Neural cell (in vitro differentiated cells): ENCODE measurements around the gene PODN. TPM values are rescaled to one million over a fixed set of nuclear protein-coding genes. Genes with fewer than 3 reads are reported as not detected.

Experiments
- H2AFZ ChIP-seq: fragments of 200-600, 300-800 bp; sonication (generic), shearing (Covaris generic); 2 replicates; pipeline ENCODE4 v1.6.0; 2014; ENCODE audit warnings: low read depth, mild to moderate bottlenecking, antibody characterized with exemption, low read length, moderate library complexity
- H3F3A ChIP-seq: fragments of 200-600 bp; shearing (Covaris generic); 2 replicates; pipeline ENCODE4 v1.6.1; 2016; ENCODE audit warnings: mild to moderate bottlenecking, moderate library complexity, mixed read lengths, antibody characterized with exemption, low read length; ENCODE audit not compliant: insufficient read depth, poor library complexity, severe bottlenecking
- H3K27ac ChIP-seq: fragments of 200-600, 300-800 bp; sonication (generic), shearing (Covaris generic); 2 replicates; pipeline ENCODE4 v1.5.1; 2014; ENCODE audit warnings: mild to moderate bottlenecking, low read length, moderate library complexity
- H3K27me3 ChIP-seq: fragments of 300-800, 200-600 bp; sonication (generic), shearing (Covaris generic); 2 replicates; pipeline ENCODE4 v1.6.0; 2014; ENCODE audit warnings: mild to moderate bottlenecking, low read depth, low read length, moderate library complexity; ENCODE audit not compliant: insufficient read depth
- H3K36me3 ChIP-seq: fragments of 300-800, 200-600 bp; sonication (generic), shearing (Covaris generic); 2 replicates; pipeline ENCODE4 v1.5.1; 2014; ENCODE audit warnings: mild to moderate bottlenecking, antibody characterized with exemption, low read length, moderate library complexity; ENCODE audit not compliant: insufficient read depth
- H3K4me2 ChIP-seq: fragments of 300-800, 200-600 bp; sonication (generic), shearing (Covaris generic); 2 replicates; pipeline ENCODE4 v1.6.0; 2014; ENCODE audit warnings: mild to moderate bottlenecking, low read length
- H3K4me3 ChIP-seq: fragments of 300-800, 200-600 bp; sonication (generic), shearing (Covaris generic); 2 replicates; pipeline ENCODE4 v1.5.1; 2014; ENCODE audit warnings: mild to moderate bottlenecking, low read length, moderate library complexity
- H3K79me2 ChIP-seq: fragments of 200-600 bp; shearing (Covaris generic); replicated peaks from 2 replicates; pipeline ENCODE4 v1.6.0; 2014; ENCODE audit warnings: mild to moderate bottlenecking, low read length, moderate library complexity; ENCODE audit not compliant: insufficient read depth
- H3K9ac ChIP-seq: fragments of 300-800, 200-600 bp; sonication (generic), shearing (Covaris generic); 2 replicates; pipeline ENCODE4 v1.6.1; 2016; ENCODE audit warnings: mild to moderate bottlenecking, low read length, mixed read lengths
- H3K9me2 ChIP-seq: fragments of 200-600 bp; shearing (Covaris generic); 2 replicates; pipeline ENCODE4 v1.6.1; 2016; ENCODE audit warnings: mild to moderate bottlenecking, low read length, mixed read lengths; ENCODE audit not compliant: insufficient read depth
- H3K9me3 ChIP-seq: fragments of 200-600, 300-800 bp; sonication (generic), shearing (Covaris generic); 2 replicates; pipeline ENCODE4 v1.6.1; 2016; ENCODE audit warnings: mild to moderate bottlenecking, mixed run types, low read length, moderate library complexity, mixed read lengths
- H4K20me1 ChIP-seq: fragments of 200-600 bp; shearing (Covaris generic); 2 replicates; pipeline ENCODE4 v1.6.1; 2016; ENCODE audit warnings: mild to moderate bottlenecking, mixed run types; ENCODE audit not compliant: insufficient read depth
- CTCF ChIP-seq: fragments of 450-650 bp; IDR thresholded peaks from 2 replicates; pipeline ENCODE4 v1.5.1; 2014; ENCODE audit warnings: antibody characterized with exemption, mild to moderate bottlenecking, moderate library complexity; ENCODE audit not compliant: poor library complexity, severe bottlenecking
- EP300 ChIP-seq: fragments of 450-650 bp; conservative IDR thresholded peaks from 2 replicates; pipeline ENCODE4 v1.6.1; 2014; ENCODE audit warnings: antibody characterized with exemption, mild to moderate bottlenecking, moderate library complexity; ENCODE audit not compliant: poor library complexity, severe bottlenecking
- EZH2 ChIP-seq: fragments of 200-600, 300-800 bp; shearing (Covaris generic), sonication (generic); IDR thresholded peaks from 2 replicates; pipeline ENCODE4 v1.6.1; 2014; ENCODE audit warnings: antibody characterized with exemption, low read length, borderline replicate concordance, mild to moderate bottlenecking; ENCODE audit not compliant: insufficient read depth, poor library complexity, severe bottlenecking
- MXI1 ChIP-seq: fragments of 450-650 bp; conservative IDR thresholded peaks from 2 replicates; pipeline ENCODE4 v1.6.1; 2014; ENCODE audit warnings: antibody characterized with exemption, mild to moderate bottlenecking; ENCODE audit not compliant: poor library complexity, severe bottlenecking
- POLR2AphosphoS5 ChIP-seq: IDR thresholded peaks from 2 replicates; pipeline ENCODE4 v1.6.1; 2012
- RAD21 ChIP-seq: fragments of 450-650 bp; conservative IDR thresholded peaks from 2 replicates; pipeline ENCODE4 v1.6.1; 2014; ENCODE audit warnings: antibody characterized with exemption, mild to moderate bottlenecking, moderate library complexity
- REST ChIP-seq: IDR thresholded peaks from 2 replicates; pipeline ENCODE4 v1.6.1; 2012; ENCODE audit warnings: borderline replicate concordance
- SMC3 ChIP-seq: fragments of 450-650 bp; conservative IDR thresholded peaks from 2 replicates; pipeline ENCODE4 v1.6.1; 2014; ENCODE audit warnings: antibody characterized with exemption, mild to moderate bottlenecking, moderate library complexity; ENCODE audit not compliant: poor library complexity
- TAF1 ChIP-seq: IDR thresholded peaks from 2 replicates; pipeline ENCODE4 v1.6.1; 2012; ENCODE audit warnings: low read depth
- polyA plus RNA-seq: library from polyadenylated mRNA; depleted of rRNA; stranded (reverse); fragments of >200 nt; gene quantifications from 2 replicates; pipeline ENCODE4 v1.2.3, GENCODE V29; 2014

Gene PODN
- polyA plus RNA-seq, 1 donor from 2014 or later, result 0.07 TPM

GRCh38 chr1:53077599-53077965, 15.6 kb downstream of the PODN start:
- Histone ChIP-seq H3K4me3 (no peak overlapping the region), H3K36me3 (no peaks in the 10 kb centered on the region), H3K27ac (no peak overlapping the region), H3K79me2 (no peaks in the 10 kb centered on the region), H3F3A (no peaks in the 10 kb centered on the region), H3K9me2 (no peaks in the 10 kb centered on the region), H3K27me3 (no peaks in the 10 kb centered on the region), H3K4me2 (no peak overlapping the region), H2AFZ (no peak overlapping the region), H3K9ac (no peak overlapping the region), H4K20me1 (no peaks in the 10 kb centered on the region), H3K9me3 (no peaks in the 10 kb centered on the region)
- TF ChIP-seq POLR2AphosphoS5, result no peak
- no peak for TF ChIP-seq MXI1
- TF ChIP-seq EP300, result no peak
- no peak for TF ChIP-seq TAF1
- TF ChIP-seq REST, result no peak
- TF ChIP-seq RAD21, result no peak
- TF ChIP-seq SMC3, result no peak
- TF ChIP-seq CTCF, result no peak
- no peak for TF ChIP-seq EZH2

GRCh38 chr1:53078333-53079101, 16.5 kb downstream of the PODN start:
- H2AFZ ChIP-seq, result no peak overlapping the region
- H4K20me1 ChIP-seq, result no peaks in the 10 kb centered on the region
- H3K4me2 ChIP-seq, result no peak overlapping the region
- H3K27me3 ChIP-seq, result no peaks in the 10 kb centered on the region
- no peaks in the 10 kb centered on the region for H3K9me3 ChIP-seq
- no peaks in the 10 kb centered on the region for H3K9me2 ChIP-seq
- H3K36me3 ChIP-seq, result no peaks in the 10 kb centered on the region
- TF ChIP-seq REST, result no peak
- no peak for TF ChIP-seq EP300
- no peak for TF ChIP-seq POLR2AphosphoS5
- no peak for TF ChIP-seq RAD21
- no peak overlapping the region for H3K4me3 ChIP-seq
- no peaks in the 10 kb centered on the region for H3F3A ChIP-seq
- H3K79me2 ChIP-seq, result no peaks in the 10 kb centered on the region
- no peak overlapping the region for H3K27ac ChIP-seq
- H3K9ac ChIP-seq, result no peak overlapping the region
